HG03575 (cell line): Measurements from ENCODE around the gene DOCK3.
"Not testable (repeated sequence)": the region's sequence is repeated elsewhere in the genome, so short reads cannot be mapped to it uniquely, and the experiment has no call there.

Experiments
- ATAC-seq: cut with Tn5 transposase; IDR thresholded peaks from one replicate; pipeline ENCODE4 v1.9.1; 2021; ENCODE audit not compliant: unreplicated experiment, insufficient number of reproducible peaks, low FRiP score; ENCODE audit errors: extremely low read depth

DOCK3 gene

DNA sequence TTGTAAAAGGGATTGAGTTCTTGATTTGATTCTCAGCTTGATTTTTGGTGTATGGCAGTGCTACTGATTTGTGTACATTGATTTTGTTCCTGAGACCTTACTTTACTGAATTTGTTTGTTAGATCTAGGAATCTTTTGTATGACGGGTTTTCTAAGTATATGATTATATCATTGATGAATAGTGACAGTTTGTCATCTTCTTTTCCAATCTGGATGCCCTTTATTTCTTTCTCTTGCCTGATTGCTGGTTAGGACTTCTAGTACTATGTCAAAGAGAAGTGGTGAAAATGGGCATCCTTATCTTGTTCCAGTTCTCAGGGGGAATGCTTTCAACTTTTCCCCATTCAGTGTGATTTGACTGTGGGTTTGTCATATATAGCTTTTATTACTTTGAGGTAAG lies 103.0 kb downstream of the DOCK3 start:
- ATAC-seq, result no peak

DNA sequence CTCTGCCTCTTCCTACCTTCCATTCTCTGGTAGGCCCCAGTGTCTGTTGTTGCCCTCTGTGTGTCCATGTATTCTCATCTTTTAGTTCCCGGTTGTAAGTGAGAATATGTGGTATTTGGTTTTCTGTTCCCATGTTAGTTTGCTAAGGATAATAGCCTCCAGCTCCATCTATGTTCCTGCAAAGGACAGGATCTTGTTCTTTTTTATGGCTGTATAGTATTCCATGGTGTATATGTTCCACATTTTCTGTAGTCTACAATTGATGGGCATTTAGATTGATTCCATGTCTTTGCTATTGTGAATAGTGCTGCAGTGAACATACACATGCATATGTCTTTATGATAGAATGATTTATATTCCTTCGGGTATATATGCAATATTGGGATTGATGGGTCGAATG lies 107.0 kb downstream of the DOCK3 start:
- not testable (repeated sequence) for ATAC-seq

DNA sequence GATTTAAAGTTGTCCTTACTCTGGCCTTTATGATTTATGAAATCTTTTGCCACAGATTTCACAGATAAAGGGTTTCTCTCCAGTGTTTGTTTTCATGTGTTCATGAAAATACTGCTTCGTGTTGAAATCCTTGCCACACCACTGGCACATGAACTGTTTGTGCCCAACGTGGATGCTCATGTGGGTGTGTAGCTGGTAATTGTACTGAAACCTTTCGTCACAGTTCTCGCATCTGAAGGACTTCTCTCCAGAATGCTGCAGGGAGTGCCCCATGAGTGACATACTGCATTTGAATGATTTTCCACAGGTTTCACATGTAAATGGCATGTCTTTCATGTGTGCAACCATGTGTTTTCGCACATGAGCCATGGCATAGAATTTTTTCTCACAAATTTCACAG lies 111.9 kb downstream of the DOCK3 start:
- no peak for ATAC-seq

DNA sequence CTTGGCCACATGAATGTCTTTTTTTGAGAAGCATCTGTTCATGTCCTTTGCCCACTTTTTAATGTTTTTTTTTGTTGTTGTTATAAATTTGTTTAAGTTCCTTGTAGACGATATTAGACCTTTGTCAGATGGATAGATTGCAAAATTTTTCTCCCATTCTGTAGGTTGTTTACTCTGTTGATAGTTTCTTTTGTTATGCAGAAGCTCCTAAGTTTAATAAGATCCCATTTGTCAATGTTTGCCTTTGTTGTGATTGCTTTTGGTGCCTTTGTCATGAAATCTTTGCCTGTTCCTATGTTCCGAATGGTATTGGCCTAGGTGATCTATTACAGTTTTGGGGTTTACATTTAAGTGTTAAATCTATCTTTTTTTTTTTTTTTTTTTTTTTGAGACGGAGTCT lies 116.2 kb downstream of the DOCK3 start:
- ATAC-seq, result not testable (repeated sequence)

DNA sequence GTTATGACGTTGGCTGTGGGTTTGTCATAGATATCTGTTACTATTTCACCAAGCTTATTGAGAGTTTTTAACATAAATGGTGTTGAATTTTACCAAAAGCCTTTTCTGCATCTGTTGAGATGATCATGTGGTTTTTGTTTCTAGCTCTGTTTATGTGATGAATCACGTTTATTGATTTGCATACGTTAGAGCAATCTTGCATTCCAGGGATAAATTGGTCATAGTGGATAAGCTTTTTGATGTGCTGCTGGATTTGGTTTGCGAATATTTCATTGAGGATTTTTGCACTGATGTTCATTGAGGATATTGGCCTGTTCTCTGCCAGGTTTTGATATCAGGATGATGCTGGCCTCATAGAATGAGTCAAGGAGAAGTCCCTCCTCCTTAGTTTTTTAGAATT lies 117.8 kb downstream of the DOCK3 start:
- ATAC-seq, result no peak

DNA sequence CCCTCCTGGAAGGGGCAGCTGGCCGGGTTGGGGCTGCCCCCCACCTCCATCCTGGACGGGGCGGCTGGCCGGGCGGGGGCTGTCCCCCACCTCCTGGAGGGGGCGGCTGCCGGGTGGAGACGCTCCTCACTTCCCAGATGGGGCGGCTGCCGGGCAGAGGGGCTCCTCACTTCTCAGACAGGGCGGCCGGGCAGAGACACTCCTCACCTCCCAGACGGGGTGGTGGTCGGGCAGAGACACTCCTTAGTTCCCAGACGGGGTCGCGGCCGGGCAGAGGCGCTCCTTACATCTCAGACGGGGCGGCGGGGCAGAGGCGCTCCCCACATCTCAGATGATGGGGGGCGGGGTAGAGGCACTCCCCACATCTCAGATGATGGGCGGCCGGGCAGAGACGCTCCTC lies 129.1 kb downstream of the DOCK3 start:
- ATAC-seq, result not testable (repeated sequence)

DNA sequence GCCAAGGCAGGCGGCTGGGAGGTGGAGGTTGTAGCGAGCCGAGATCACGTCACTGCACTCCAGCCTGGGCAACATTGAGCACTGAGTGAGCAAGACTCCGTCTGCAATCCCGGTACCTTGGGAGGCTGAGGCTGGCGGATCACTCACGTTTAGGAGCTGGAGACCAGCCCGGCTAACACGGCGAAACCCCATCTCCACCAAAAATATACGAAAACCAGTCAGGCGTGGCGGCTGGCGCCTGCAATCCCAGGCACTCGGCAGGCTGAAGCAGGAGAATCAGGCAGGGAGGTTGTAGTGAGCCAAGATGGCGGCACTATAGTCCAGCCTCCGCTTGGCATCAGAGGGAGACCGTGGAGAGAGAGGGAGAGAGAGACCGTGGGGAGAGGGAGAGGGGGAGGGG lies 129.6 kb downstream of the DOCK3 start:
- not testable (repeated sequence) for ATAC-seq

DNA sequence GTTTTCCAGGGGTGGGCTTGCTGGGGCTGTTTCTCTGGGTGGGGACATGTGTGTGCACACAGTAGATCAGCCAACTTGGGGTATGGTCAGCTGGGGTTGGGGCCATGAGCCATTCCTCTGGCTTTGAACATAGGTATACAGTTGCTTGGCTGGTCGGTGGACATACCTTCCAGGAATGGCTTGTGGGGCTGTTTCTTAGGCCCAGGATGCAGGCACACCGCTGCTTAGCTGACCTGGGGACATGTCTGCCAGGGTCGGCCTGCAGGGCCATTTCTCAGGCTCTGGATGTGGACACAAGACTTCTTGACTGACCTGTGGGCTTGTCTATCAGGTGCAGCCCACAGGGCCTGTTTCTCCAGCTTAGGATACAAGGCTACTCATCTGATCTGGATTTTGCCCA lies 130.6 kb downstream of the DOCK3 start:
- no peak for ATAC-seq

DNA sequence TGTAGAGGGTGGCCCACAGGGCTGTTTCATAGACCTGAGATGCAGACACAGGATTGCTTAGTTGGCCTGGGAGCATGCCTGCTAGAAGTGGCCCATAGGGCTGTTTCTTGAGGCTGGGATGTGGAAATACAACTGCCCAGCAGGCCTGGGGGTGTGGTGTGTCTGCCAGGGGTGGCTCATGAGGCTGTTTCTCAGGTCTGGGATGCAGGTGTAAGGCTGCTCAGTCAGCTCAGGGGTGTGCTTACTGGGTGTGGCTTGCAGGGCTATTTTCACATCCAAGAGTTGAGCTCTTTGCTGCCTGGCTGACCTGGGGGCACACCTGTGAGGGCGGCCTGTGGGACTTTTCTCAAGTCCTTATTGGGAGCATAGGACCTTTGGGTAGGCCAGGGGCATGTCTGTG lies 131.3 kb downstream of the DOCK3 start:
- no peak for ATAC-seq

DNA sequence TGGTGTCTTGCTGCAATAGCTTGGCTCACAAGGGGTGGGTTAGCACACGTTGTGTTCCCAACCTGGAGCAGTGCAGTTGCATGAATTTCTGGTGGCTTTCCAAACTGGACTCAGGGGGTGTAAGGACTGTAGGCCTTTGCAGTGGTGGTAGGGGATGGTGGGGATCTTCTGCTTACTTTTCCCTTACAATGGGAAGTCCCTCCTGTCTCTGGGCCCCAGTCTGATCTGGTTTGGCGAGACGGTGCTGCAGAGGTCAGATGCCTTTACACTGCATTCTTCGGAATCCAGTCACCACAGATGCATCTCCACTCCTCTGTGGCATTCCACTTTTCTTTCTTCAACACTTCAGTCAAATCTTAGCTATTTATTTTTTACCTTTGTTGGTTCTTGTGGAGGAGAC lies 132.1 kb downstream of the DOCK3 start:
- ATAC-seq, result no peak

DNA sequence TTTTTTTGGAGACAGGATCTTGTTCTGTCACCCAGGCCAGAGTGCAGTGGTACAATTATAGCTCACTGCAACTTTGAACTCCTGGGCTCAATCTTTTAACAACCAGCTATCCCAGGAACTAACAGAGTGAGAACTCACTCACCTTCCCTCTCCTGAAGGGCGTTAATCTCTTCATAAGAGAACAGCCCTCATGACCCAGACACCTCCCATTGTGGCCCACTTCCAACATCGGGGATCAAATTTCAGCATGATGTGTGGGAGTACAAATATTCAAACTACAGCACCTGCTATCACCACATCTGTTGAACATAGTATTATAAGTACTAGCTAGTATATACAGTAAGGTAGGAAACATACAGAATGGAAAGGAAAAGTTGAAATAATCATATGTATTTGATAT lies 132.5 kb downstream of the DOCK3 start:
- no peak for ATAC-seq

DNA sequence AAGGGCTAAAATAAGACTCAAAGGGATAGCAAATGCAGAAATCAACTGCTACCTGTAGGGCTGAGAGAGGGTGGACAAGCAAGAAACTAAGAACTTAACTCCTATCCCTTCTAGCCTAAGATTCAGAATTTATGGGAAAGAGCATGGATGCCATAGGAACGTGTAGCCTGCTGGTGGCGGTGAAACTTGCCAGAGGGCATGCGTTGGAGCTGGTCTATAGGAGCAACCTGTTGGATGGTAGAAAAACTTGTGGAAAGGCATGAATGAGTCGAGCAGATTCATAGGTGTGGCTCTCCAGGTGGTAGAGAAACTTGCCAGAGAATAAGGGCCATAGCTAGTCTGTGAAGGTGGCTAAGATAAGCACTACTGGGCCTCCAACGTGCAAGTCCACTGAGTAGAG lies 137.2 kb downstream of the DOCK3 start:
- no peak for ATAC-seq

DNA sequence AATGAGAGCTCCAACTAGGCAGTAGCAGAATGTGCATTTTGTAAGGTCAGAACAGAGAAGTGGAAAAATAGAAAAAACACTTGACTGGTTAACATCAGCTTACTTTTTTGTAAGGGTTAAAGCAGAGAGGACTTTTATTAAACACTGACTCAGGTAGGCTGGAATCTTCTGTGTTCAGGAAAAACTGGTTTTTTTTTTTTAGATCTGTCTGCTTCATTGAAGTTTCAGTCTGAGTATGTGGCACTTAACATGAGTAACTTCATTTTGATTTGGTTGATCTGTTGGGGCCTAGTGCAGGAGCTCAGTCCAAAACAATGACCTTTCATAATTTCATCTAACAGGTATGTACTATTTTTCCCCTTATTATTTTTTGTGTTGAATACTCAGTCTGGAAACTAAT lies 141.1 kb downstream of the DOCK3 start:
- ATAC-seq, result no peak

DNA sequence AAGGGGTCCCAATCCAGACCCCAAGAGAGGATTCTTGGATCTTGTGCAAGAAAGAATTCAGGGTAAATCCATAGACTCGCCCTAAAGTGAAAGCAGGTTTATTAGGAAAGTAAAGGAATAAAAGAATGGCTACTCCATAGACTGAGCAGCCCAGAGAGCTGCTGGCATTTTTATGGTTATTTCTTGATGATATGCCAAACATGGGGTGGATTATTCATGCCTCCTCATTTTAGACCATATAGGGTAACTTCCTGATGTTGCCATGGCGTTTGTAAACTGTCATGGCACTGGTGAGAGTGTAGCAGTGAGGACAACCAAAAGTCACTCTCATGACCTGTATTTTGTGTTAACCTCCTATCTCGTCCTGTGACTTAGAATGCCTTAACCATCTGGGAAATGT lies 142.2 kb downstream of the DOCK3 start:
- no peak for ATAC-seq

DNA sequence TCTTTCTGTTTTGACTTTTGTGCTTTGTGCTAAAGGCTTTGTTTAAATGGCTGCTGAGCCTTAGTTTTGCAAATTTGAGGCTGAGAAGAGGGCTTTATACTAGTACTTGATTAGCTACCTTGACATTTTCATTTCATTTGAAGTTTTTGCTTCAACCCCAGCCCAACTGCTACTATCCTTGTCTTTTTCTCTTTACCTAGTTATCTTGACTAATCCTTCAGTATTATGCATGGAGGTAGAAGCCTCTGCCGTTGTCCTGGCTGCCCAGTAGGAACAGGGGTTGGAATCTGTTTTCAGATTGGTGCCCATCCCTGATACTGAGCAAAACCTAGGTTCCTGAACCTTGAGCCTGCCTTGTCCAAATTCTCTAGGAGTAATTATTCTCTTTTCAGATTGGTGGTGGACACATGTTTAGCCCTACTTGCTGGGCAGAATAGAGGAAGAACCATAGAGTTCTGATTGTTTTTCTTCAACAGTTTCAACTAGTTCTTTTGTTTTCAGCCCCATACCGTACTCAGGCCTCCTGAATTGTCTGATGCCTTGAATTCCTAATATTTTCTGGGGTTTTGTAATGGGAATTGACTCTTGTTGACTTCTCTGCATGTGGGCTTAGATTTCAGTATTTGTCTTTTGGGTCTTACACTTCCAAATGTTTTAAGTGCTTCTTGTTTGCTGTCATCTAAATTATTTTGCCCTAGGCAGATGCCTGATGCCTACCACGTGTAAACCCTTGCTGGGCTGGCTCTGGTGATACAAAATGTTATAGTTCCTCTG lies 143.2 kb downstream of the DOCK3 start:
- no peak for ATAC-seq

DNA sequence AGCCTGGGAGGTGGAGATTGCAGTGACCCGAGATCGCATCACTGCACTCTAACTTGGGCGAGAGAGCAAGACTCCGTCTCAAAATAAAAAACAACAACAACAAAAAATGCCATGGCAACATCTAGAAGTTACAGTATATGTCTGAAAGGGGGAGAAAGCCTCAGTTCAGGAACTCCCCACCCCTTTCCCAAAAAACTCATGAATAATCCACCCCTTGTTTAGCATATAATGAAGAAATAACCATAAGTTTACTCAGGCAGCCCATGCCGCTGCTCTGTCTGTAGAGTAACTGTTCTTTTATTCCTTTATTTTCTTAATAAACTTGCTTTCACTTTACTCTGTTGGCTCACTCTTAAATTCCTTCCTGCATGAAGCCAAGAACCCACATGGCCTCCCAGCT lies 145.2 kb downstream of the DOCK3 start:
- ATAC-seq, result no peak

DNA sequence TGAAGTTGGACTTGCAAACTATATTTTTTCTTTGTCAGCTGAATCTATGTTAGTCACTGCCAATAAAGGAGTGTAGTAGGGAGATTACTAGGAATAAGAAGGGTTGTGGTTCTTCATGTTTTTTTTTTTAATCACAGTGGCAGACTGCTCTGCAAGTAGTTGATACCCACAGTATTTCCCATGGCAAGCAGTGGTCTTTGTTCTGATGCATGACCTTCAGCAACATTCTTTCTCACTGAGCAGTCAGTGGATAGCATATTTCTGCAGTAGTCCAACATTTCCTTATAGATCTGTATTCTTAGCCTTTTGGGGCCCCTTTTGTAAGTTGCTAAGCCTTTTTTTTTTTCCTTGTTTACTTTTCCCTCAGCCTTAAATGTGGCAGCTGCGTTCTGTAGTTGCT lies 151.1 kb downstream of the DOCK3 start:
- ATAC-seq, result no peak

DNA sequence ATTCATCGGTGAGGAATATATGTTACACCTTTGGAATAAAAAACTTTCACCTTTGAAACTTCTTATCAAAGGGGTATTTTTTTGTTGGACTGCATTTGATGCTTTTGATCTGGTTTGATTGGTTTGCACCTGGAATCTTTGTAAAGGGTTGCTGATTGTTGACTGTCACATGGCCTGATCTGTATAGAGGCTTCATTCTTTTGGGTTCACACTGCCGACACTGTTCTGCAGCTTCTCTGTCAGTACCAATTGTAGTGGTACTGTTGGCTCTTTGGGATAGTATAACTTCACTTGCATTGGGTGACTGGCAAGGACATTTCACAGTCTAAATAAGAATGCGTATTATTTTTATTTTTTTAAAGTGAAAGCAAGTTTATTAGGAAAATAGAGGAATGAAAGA lies 155.7 kb downstream of the DOCK3 start:
- ATAC-seq, result no peak

DNA sequence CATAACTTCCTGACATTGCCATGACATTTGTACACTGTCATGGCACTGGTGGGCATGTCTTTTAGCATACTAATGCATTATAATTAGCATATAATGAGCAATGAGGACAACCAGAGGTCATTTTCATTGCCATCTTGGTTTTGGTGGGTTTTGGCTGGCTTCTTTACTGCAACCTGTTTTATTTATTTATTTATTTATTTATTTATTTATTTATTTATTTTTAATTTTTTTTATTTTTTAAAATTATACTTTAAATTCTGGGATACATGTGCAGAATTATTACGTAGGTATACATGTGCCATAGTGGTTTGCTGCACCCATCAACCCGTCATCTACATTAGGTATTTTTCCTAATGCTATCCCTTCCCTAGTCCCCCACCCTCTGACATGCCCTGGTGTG lies 156.3 kb downstream of the DOCK3 start:
- not testable (repeated sequence) for ATAC-seq

DNA sequence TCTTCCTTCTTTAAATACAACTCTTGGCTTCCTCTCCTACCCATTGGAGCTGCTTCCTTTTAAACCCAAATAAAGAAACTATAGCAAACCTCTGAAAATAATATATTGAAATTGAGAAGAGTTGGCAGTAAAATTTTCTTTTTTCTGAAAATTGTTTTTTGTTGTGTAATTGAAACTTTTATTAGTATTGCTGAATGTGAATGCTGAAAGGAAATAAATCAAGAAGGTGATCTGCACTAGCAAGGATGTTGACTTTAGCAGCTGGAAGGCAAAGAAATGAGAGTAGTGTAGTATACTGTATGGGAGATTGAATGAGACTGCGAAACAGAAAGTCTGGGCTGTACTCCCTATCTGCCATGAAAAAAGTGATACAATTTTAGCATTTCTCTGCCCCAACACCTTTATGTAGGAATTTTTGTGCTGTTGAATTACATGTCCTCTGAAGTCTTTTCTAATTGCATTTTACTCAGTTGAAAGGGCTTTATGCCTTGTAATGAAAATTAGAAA lies 166.3 kb downstream of the DOCK3 start:
- no peak for ATAC-seq

DNA sequence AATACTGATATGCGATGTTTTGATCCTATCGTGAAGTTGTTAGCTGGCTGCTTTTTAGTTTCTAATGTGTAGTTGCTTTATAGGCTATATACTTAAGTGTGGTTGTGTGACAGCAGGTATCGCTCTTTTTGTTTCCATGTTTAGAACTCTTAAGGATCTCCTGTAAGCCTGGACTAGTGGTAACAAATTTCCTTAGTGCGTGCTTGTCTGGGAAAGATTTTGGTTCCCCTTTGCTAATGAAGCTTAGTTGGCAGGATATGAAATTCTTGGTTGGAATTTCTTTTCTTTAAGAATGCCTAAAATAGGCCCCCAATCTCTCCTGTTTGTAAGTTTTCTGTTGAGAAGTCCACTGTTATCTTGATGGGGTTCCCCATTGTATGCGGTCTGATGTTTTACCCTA lies 173.6 kb downstream of the DOCK3 start:
- no peak for ATAC-seq
